Coronary artery (tissue), 2 donors: ENCODE results near the gene DENND1B.

Source experiments
- DNase-seq: peaks from one replicate; pipeline ENCODE4 v3.0.0-alpha.2; 2017; ENCODE audit warnings: low spot score
- H3K27ac ChIP-seq, 2 donors: fragments of 200-600 bp; sonication (generic); one replicate each; pipeline ENCODE4 v1.5.1; 2016 to 2019
- H3K4me3 ChIP-seq: fragments of 200-600 bp; sonication (generic); 2 replicates; pipeline ENCODE4 v1.5.1; 2016; ENCODE audit warnings: mild to moderate bottlenecking, moderate library complexity
- CTCF ChIP-seq: fragments of 200-600 bp; sonication (generic); IDR thresholded peaks from one replicate; pipeline ENCODE4 v1.5.1; 2019; ENCODE audit warnings: antibody characterized with exemption

The DENND1B gene

GRCh38 chr1:197480446-197480845, 294.8 kb downstream of the DENND1B start:
- Histone ChIP-seq H3K4me3 (no peak overlapping the region), H3K27ac (no peak overlapping the region)
- no peak for TF ChIP-seq CTCF
- no peak for DNase-seq

GRCh38 chr1:197472141-197472540, 303.1 kb downstream of the DENND1B start:
- Histone ChIP-seq H3K27ac (no peak overlapping the region), H3K4me3 (no peak overlapping the region)
- TF ChIP-seq CTCF = no peak
- DNase-seq = no peak

- Histone ChIP-seq H3K27ac (no peak overlapping the region), H3K4me3 (no peak overlapping the region)
- no peak for DNase-seq
- no peak for TF ChIP-seq CTCF
Measured at GRCh38 chr1:197471248-197471985, 303.9 kb downstream of the DENND1B start.

GRCh38 chr1:197470330-197470729, 304.9 kb downstream of the DENND1B start:
- TF ChIP-seq CTCF = no peak

GRCh38 chr1:197469620-197470210, 305.6 kb downstream of the DENND1B start:
- TF ChIP-seq CTCF = no peak
- Histone ChIP-seq H3K4me3 (no peak overlapping the region), H3K27ac (no peak overlapping the region)
- no peak for DNase-seq

More at GRCh38 chr1:197470330-197470729, 304.9 kb downstream of the DENND1B start:
- DNase-seq = no peak
- H3K27ac ChIP-seq = no peak overlapping the region
- H3K4me3 ChIP-seq = no peak overlapping the region

GRCh38 chr1:197468543-197469175, 306.6 kb downstream of the DENND1B start:
- no peak for DNase-seq
- no peak for TF ChIP-seq CTCF
- H3K27ac ChIP-seq = no peak overlapping the region

More at GRCh38 chr1:197468543-197469175, 306.6 kb downstream of the DENND1B start:
- H3K4me3 ChIP-seq = no peak overlapping the region
